Esophagus muscularis mucosa (tissue), 4 donors: ENCODE data around the gene DPYD. TPM values are rescaled to one million over a fixed set of nuclear protein-coding genes. Genes with fewer than 3 reads are reported as not detected.

ENCODE experiments used
- DNase-seq: peaks from one replicate; pipeline ENCODE4 v3.0.0-alpha.2; 2017; ENCODE audit errors: extremely low spot score
- H3K27ac ChIP-seq, 4 donors: fragments of 200-600 bp; sonication (generic); replicated peaks in 1 of 4; 1 replicate in 3 of 4; 2 replicates in 1 of 4; pipeline ENCODE4 v1.5.1; 2016 to 2019; ENCODE audit warnings: mild to moderate bottlenecking in 1 of 4
- H3K27me3 ChIP-seq, 4 donors: fragments of 200-600 bp; sonication (generic); one replicate each; pipeline versions ENCODE4 v1.5.1 to v1.6.0; 2016 to 2019
- H3K36me3 ChIP-seq, 4 donors: fragments of 200-600 bp; sonication (generic); one replicate each; pipeline ENCODE4 v1.5.1; 2016 to 2019
- H3K4me1 ChIP-seq, 4 donors: fragments of 200-600 bp; sonication (generic); one replicate each; pipeline ENCODE4 v1.5.1; 2016 to 2019
- H3K4me3 ChIP-seq, 4 donors: fragments of 200-600 bp; sonication (generic); 1 replicate in 2 of 4; 2 replicates in 2 of 4; pipeline ENCODE4 v1.5.1; 2016 to 2019; ENCODE audit warnings: mild to moderate bottlenecking in 4 of 4, moderate library complexity in 1 of 4
- H3K9me3 ChIP-seq, 4 donors: fragments of 200-600 bp; sonication (generic); 1 replicate in 3 of 4; 2 replicates in 1 of 4; pipeline ENCODE4 v1.5.1; 2016 to 2019
- CTCF ChIP-seq, 3 experiments: fragments of 200-600 bp in 2 of 3; fragments of 450-650 bp in 1 of 3; sonication (generic) in 2 of 3; IDR thresholded peaks; one replicate each; pipeline ENCODE4 v1.5.1; 2017 to 2019; ENCODE audit warnings: antibody characterized with exemption in 3 of 3, mild to moderate bottlenecking in 2 of 3, moderate library complexity in 1 of 3
- EP300 ChIP-seq: sonication (generic); formaldehyde crosslinking; IDR thresholded peaks from one replicate; pipeline ENCODE4 v1.6.1; 2017; ENCODE audit warnings: antibody characterized with exemption
- POLR2A ChIP-seq: fragments of 450-650 bp; IDR thresholded peaks from one replicate; pipeline ENCODE4 v1.6.1; 2017; ENCODE audit warnings: antibody characterized with exemption, moderate library complexity, mild to moderate bottlenecking, low read depth
- POLR2AphosphoS5 ChIP-seq, 2 donors: sonication (generic); formaldehyde crosslinking; IDR thresholded peaks; one replicate each; pipeline ENCODE4 v1.6.1; 2017; ENCODE audit warnings: antibody characterized with exemption in 2 of 2
- WGBS: methylation state at CpG from one replicate; pipeline ENCODE4 v1.1.5; 2018; 5-methylcytosine and 5-hydroxymethylcytosine counted together
- intact Hi-C: fragments of 100-400 bp; cut with DNase I; formaldehyde crosslinking; loops from one replicate; pipeline ENCODE4 v1.15.1; 2023
- total RNA-seq, 4 donors: library from RNA; depleted of rRNA; stranded (reverse); fragments of >200 nt; gene quantifications; one replicate each; pipeline versions ENCODE4 v1.1.0 to v1.2.1, GENCODE V29; 2016

DPYD gene
- total RNA-seq, 4 donors from 2014 or later: 31.1 to 36.6 (median 31.7) TPM

DNA sequence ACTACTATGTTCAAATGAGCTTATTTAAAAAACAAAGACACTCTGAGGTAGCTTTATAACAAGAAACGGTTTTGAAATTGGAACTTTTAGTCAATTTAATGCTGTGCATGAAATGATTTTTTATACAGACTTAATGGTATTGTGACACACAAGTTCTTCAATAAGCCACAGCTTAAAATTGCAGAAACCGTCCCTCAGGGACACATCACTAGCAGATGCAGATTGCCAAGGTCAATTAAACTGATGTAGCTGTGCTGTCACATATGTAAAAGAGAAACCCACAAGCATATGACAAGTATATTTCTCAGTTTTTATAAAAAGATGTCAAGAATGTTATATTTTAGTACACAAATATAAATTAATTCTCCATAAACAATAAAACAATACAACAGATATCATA is 366.9 kb downstream of the DPYD start:
- Histone ChIP-seq H3K27ac (no peak overlapping the region), H3K27me3 (no peaks in the 10 kb centered on the region), H3K4me3 (no peak overlapping the region), H3K4me1 (no peaks in the 10 kb centered on the region), H3K9me3 (no peaks in the 10 kb centered on the region), H3K36me3 (peaks cover 0 to 11% (median 0%) of the 10 kb centered on the region in 4 donors)
- DNase-seq: no peak
- 87% methylated on average over 2 of the region's 2 CpGs for WGBS
- intact Hi-C loops: no loop called here
- TF ChIP-seq POLR2A (no peak), POLR2AphosphoS5 (IDR thresholded peaks at IDR 0.05) (no peak), CTCF (IDR thresholded peaks at IDR 0.05) (no peak), EP300 (no peak)

DNA sequence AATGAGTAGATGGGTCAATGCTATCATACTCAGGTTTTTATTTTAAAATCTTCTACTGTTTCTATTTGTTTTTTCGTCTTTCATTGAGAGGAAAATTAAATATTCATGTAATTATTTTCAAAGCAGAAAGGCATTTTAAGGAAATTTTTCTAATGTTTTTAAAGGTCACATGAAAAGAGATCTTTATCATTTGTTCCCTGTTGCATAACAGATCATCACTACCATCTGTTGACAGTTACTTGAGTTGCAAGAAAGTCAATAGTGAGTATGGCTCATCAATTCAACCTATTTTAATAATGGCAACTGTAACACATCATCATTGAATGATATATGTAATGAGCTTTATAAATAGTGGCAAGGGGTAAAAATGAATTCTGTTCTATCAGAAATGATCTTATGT is 369.7 kb downstream of the DPYD start:
- Histone ChIP-seq H3K27ac (no peak overlapping the region), H3K9me3 (no peaks in the 10 kb centered on the region), H3K27me3 (no peaks in the 10 kb centered on the region), H3K36me3 (peaks cover 0 to 12% (median 2%) of the 10 kb centered on the region in 4 donors), H3K4me1 (no peaks in the 10 kb centered on the region), H3K4me3 (no peak overlapping the region)
- 93% methylated on average over 1 of the region's 1 CpG for WGBS
- no peak for TF ChIP-seq CTCF (IDR thresholded peaks at IDR 0.05)
- no peak for TF ChIP-seq POLR2AphosphoS5 (IDR thresholded peaks at IDR 0.05)
- TF ChIP-seq POLR2A: no peak
- no peak for TF ChIP-seq EP300
- intact Hi-C loops: no loop called here
- DNase-seq: no peak

GRCh38 chr1:97545446-97545845 is 375.4 kb downstream of the DPYD start:
- TF ChIP-seq POLR2A: no peak
- TF ChIP-seq EP300: no peak
- no peak for TF ChIP-seq POLR2AphosphoS5 (IDR thresholded peaks at IDR 0.05)
- no peak for TF ChIP-seq CTCF (IDR thresholded peaks at IDR 0.05)
- H3K4me1 ChIP-seq: no peaks in the 10 kb centered on the region
- H3K9me3 ChIP-seq: no peaks in the 10 kb centered on the region
- 85% methylated on average over 4 of the region's 4 CpGs for WGBS
- H3K36me3 ChIP-seq: peaks cover 0 to 12% (median 2%) of the 10 kb centered on the region in 4 donors
- H3K27ac ChIP-seq: no peak overlapping the region
- no peaks in the 10 kb centered on the region for H3K27me3 ChIP-seq
- intact Hi-C loops: no loop called here
- H3K4me3 ChIP-seq: no peak overlapping the region
- no peak for DNase-seq

DNA sequence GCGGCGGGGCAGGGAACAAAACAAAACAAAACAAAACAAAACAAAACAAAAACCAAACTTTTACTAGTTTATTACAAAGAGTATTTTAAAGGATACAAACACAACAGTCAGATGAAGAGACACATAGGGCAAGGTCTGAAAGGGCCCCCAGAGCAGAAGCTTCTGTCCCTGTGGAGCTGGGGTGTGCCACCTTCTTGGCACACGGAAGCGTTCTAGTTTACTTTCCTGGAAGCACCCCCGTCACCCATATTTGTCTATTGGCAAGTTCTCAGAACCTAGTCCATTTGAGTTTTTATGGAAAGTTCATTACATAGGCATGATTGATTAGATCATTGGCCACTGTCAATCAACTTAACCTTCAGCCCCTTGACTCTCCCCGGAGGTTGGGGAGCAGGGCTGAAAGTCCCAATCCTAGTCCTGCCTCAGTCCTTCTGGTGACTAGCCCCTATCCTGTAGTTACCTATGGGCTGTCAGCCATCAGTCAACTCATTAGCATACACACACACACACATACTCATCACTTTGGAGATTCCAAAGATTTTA is 380.4 kb downstream of the DPYD start:
- H3K9me3 ChIP-seq: no peaks in the 10 kb centered on the region
- TF ChIP-seq POLR2A (no peak), POLR2AphosphoS5 (IDR thresholded peaks at IDR 0.05) (no peak), CTCF (IDR thresholded peaks at IDR 0.05) (no peak), EP300 (no peak)
- no peaks in the 10 kb centered on the region for H3K36me3 ChIP-seq
- no peaks in the 10 kb centered on the region for H3K27me3 ChIP-seq
- no peak for DNase-seq
- intact Hi-C loops: no loop called here
- no peak overlapping the region for H3K27ac ChIP-seq
- no peak overlapping the region for H3K4me3 ChIP-seq
- 94% methylated on average over 6 of the region's 6 CpGs for WGBS
- H3K4me1 ChIP-seq: no peaks in the 10 kb centered on the region

DNA sequence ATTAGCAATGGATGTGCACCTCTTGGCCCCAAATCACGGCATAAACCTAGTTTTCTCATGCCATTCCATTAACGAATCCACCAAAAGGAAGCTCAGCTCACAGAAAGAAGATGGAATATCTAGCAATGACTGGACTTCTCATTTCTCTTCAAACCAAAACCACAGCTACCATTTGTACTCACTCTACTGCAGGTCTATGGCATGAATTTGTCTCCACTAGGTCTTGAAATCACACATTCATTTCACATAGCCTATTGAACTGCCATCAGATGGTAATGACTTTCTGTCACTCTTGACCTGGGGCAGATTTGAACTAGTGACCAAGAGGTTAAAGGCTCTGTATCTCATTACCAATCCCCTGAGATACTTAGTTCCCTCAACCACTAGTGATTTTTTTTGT is 382.7 kb downstream of the DPYD start:
- DNase-seq: no peak
- intact Hi-C loops: no loop called here
- Histone ChIP-seq H3K36me3 (no peaks in the 10 kb centered on the region), H3K4me1 (no peaks in the 10 kb centered on the region), H3K27me3 (no peaks in the 10 kb centered on the region), H3K4me3 (no peak overlapping the region), H3K27ac (no peak overlapping the region), H3K9me3 (no peaks in the 10 kb centered on the region)
- TF ChIP-seq EP300 (no peak), CTCF (IDR thresholded peaks at IDR 0.05) (no peak), POLR2A (no peak), POLR2AphosphoS5 (IDR thresholded peaks at IDR 0.05) (no peak)
- 92% methylated on average over 2 of the region's 2 CpGs for WGBS
